ENCODE data around the gene PHLDA1. TPM values are rescaled to one million over a fixed set of nuclear protein-coding genes. Genes with fewer than 3 reads are reported as not detected.
"Not testable (repeated sequence)": the region's sequence is repeated elsewhere in the genome, so short reads cannot be mapped to it uniquely, and the experiment has no call there.

Gene PHLDA1
- total and polyA plus RNA-seq, 2 of the 13 experiments (the other 11 are each of a cell fraction or from before 2014, with no cell fraction given), result 33.8 to 41.0 TPM

DNA sequence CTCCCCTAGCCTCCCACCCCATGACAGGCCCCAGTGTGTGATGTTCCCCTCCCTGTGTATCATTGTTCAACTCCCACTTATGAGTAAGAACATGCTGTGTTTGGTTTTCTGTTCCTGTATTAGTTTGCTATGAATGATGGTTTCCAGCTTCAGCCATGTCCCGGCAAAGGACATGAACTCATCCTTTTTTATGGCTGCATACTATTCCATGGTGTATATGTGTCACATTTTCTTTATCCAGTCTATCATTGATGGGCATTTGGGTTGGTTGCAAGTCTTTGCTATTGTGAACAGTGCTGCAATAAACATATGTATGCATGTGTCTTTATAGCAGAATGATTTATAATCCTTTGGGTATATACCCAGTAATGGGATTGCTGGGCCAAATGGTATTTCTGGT lies 43.9 kb downstream of the PHLDA1 start:
- 96% methylated on average over 1 of the region's 1 CpG for WGBS (ENCODE audit: low lambda C conversion rate)
- FAIRE-seq, result not testable (repeated sequence)

DNA sequence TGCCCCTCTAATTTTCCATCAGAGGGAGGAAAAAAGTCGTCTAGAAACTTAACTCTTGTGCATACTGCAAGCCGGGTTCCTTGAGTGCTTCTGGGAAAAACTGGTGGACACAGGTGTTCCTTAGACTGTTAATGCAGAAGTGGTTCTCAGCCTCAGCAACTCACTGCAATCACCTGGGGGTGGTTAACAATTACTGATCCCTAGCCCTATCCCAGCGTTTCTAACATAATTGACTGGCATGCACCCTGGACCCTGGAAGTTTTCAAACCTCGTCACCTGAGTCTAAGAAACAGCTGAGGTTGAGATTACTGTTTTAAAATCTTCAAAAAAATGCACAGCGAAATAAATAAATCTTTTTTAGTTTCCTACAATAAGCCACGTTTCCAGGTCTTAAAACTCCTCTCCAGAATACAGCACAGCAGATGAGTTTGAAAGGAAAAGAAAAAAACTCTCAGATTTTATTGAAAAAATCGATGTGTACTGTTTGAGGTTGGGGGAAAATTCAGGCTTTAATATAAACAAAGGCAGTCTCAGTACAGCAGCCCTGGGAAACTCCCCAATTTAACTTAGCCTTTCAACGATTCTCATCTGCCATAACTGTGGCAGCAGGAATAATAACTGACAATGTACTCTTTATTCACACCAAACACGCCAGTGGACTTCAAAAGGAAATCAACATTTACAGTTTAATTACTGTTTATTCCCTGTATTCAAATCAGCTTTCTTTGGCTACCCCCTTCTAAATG lies 45.4 kb downstream of the PHLDA1 start:
- Histone ChIP-seq H3K27ac (ENCODE audit: extremely low read length, insufficient read depth, low read length) (peak overlapping the region; percentile 64), H3K9ac (ENCODE audit: insufficient read depth, low read depth, low read length) (peak overlapping the region; percentile 48), H3K9me3 (ENCODE audit: low read length) (no peaks in the 10 kb centered on the region), H2AFZ (ENCODE audit: low read length) (peak overlapping the region; percentile 38), H4K20me1 (ENCODE audit: insufficient read depth, low read length) (no peaks in the 10 kb centered on the region), H3K4me2 (ENCODE audit: low read depth, low read length) (peak overlapping the region; percentile 65), H3K4me1 (ENCODE audit: insufficient read depth, low read length) (peaks cover 75% of the 10 kb centered on the region), H3K36me3 (replicated peaks in 1 of 2; ENCODE audit: control insufficient read depth in 1 of 2, insufficient read depth in 2 of 2, low read length in 2 of 2) (no peaks in the 10 kb centered on the region), H3K27me3 (ENCODE audit: control insufficient read depth in 1 of 2, insufficient read depth in 2 of 2, low read length in 2 of 2) (no peaks in the 10 kb centered on the region), H3K79me2 (ENCODE audit: insufficient read depth, low read length) (no peaks in the 10 kb centered on the region), H3K4me3 (replicated peaks in 1 of 3; ENCODE audit: insufficient read depth in 1 of 3, low read depth in 2 of 3, low read length in 3 of 3) (peak overlapping the region in 1 of 3 experiments; percentile 23; a peak in 1 of 6 replicates)
- intact Hi-C loops (cut with micrococcal nuclease; ENCODE audit: unreplicated experiment), result loop anchor here (10.0 kb wide), 1 partner anchor 1551 kb away; no protein-coding TSS in a partner anchor
- POLR2A ChIA-PET, result interaction anchor here (1.3 to 2.0 kb wide), 2 partner anchors 45 to 46 kb away, joined by 5 to 9 read pairs; partner anchors contain the start of gene PHLDA1
- ATAC-seq, result peak; percentile 49
- 14% methylated on average over 9 of the region's 9 CpGs for WGBS (ENCODE audit: low lambda C conversion rate)
- no peak for FAIRE-seq
- TSS peak; percentile 48 for BruUV-seq (replicated peaks)
- CTCF ChIA-PET (ENCODE audit: low intra/inter-chr PET ratio, low total read pairs), result no interaction called here
- DNase-seq (ENCODE audit: low spot score), result peak; percentile 44
- in situ Hi-C loops (cut with HindIII; ENCODE audit: extremely low pct_ligation_motif_present, low pct_unique_long_range_greater_than_20kb), result no loop called here
- TF ChIP-seq HNF4A (CRISPR knock-in tag; IDR thresholded peaks at IDR 0.05) (peak; percentile 47), SRY (CRISPR knock-in tag; IDR thresholded peaks at IDR 0.05) (no peak), POLR2G (IDR thresholded peaks at IDR 0.05; ENCODE audit: low read depth, low read length) (peak; percentile 42; the same call in 1 of the 2 replicates), SRSF4 (IDR thresholded peaks at IDR 0.05; ENCODE audit: low read depth, low read length, poor library complexity, severe bottlenecking) (no peak), REPIN1 (CRISPR knock-in tag; IDR thresholded peaks at IDR 0.05; ENCODE audit: borderline replicate concordance, low read depth) (0 out of 2 replicates have a peak, but pooled peaks have one; percentile 24), PHF21A (CRISPR knock-in tag; IDR thresholded peaks at IDR 0.05) (peak; percentile 40; the same call in 1 of the 2 replicates), FOXO1 (CRISPR knock-in tag; IDR thresholded peaks at IDR 0.05) (no peak)
- TF ChIP-seq, protein P1, sequence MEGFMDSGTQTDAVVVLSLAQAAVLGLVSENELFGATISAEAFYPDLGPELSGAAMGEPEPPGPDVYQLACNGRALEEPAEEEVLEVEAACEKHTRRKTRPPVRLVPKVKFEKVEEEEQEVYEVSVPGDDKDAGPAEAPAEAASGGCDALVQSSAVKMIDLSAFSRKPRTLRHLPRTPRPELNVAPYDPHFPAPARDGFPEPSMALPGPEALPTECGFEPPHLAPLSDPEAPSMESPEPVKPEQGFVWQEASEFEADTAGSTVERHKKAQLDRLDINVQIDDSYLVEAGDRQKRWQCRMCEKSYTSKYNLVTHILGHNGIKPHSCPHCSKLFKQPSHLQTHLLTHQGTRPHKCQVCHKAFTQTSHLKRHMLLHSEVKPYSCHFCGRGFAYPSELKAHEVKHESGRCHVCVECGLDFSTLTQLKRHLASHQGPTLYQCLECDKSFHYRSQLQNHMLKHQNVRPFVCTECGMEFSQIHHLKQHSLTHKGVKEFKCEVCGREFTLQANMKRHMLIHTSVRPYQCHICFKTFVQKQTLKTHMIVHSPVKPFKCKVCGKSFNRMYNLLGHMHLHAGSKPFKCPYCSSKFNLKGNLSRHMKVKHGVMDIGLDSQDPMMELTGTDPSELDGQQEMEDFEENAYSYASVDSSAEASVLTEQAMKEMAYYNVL (CRISPR knock-in tag; IDR thresholded peaks at IDR 0.05; ENCODE audit: borderline replicate concordance), result 0 out of 2 replicates have a peak, but pooled peaks have one; percentile 33
- TF ChIP-seq, protein P2, sequence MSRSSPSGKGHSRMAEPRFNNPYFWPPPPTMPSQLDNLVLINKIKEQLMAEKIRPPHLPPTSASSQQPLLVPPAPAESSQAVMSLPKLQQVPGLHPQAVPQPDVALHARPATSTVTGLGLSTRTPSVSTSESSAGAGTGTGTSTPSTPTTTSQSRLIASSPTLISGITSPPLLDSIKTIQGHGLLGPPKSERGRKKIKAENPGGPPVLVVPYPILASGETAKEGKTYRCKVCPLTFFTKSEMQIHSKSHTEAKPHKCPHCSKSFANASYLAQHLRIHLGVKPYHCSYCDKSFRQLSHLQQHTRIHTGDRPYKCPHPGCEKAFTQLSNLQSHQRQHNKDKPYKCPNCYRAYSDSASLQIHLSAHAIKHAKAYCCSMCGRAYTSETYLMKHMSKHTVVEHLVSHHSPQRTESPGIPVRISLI (CRISPR knock-in tag; IDR thresholded peaks at IDR 0.05; ENCODE audit: borderline replicate concordance), result peak; percentile 66
- TF ChIP-seq, protein P3, sequence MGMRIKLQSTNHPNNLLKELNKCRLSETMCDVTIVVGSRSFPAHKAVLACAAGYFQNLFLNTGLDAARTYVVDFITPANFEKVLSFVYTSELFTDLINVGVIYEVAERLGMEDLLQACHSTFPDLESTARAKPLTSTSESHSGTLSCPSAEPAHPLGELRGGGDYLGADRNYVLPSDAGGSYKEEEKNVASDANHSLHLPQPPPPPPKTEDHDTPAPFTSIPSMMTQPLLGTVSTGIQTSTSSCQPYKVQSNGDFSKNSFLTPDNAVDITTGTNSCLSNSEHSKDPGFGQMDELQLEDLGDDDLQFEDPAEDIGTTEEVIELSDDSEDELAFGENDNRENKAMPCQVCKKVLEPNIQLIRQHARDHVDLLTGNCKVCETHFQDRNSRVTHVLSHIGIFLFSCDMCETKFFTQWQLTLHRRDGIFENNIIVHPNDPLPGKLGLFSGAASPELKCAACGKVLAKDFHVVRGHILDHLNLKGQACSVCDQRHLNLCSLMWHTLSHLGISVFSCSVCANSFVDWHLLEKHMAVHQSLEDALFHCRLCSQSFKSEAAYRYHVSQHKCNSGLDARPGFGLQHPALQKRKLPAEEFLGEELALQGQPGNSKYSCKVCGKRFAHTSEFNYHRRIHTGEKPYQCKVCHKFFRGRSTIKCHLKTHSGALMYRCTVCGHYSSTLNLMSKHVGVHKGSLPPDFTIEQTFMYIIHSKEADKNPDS (CRISPR knock-in tag; IDR thresholded peaks at IDR 0.05), result no peak

More for the DNA sequence above, 43.9 kb downstream of the PHLDA1 start:
- H4K20me1 ChIP-seq (ENCODE audit: insufficient read depth, low read length); H3K4me3 ChIP-seq (replicated peaks in 1 of 3; ENCODE audit: insufficient read depth in 1 of 3, low read depth in 2 of 3, low read length in 3 of 3); H3K4me2 ChIP-seq (ENCODE audit: low read depth, low read length); H3K9ac ChIP-seq (ENCODE audit: insufficient read depth, low read depth, low read length); H2AFZ ChIP-seq (ENCODE audit: low read length); H3K27ac ChIP-seq (ENCODE audit: extremely low read length, insufficient read depth, low read length); H3K36me3 ChIP-seq (replicated peaks in 1 of 2; ENCODE audit: control insufficient read depth in 1 of 2, insufficient read depth in 2 of 2, low read length in 2 of 2); ATAC-seq; in situ Hi-C loops (cut with HindIII; ENCODE audit: extremely low pct_ligation_motif_present, low pct_unique_long_range_greater_than_20kb); DNase-seq (ENCODE audit: low spot score); CTCF ChIA-PET (ENCODE audit: low intra/inter-chr PET ratio, low total read pairs); H3K79me2 ChIP-seq (ENCODE audit: insufficient read depth, low read length); BruUV-seq (replicated peaks); H3K9me3 ChIP-seq (ENCODE audit: low read length); H3K27me3 ChIP-seq (ENCODE audit: control insufficient read depth in 1 of 2, insufficient read depth in 2 of 2, low read length in 2 of 2): not testable (repeated sequence)
- intact Hi-C loops (cut with micrococcal nuclease; ENCODE audit: unreplicated experiment), result loop anchor here (10.0 kb wide), 1 partner anchor 1553 kb away; no protein-coding TSS in a partner anchor
- POLR2A ChIA-PET, result interaction anchor here (2.0 kb wide), 1 partner anchor 44 kb away, joined by 5 read pairs; the partner anchor contains the start of gene PHLDA1
- peaks cover 73% of the 10 kb centered on the region for H3K4me1 ChIP-seq (ENCODE audit: insufficient read depth, low read length)
- peak; percentile 64; the same call in 1 of the 2 replicates for TF ChIP-seq ZMYM3 (CRISPR knock-in tag; IDR thresholded peaks at IDR 0.05)
